ENCODE results near the gene ELMO1. TPM values are rescaled to one million over a fixed set of nuclear protein-coding genes. Genes with fewer than 3 reads are reported as not detected.

The ELMO1 gene
- total and polyA plus RNA-seq, 2 experiments from 2014 or later: 6.5 to 24.9 TPM

- no peak overlapping the region for H3K4me3 Mint-ChIP-seq
- DNase-seq (ENCODE audit: low spot score): no peak
- H3K4me3 ChIP-seq: no peak overlapping the region
- no peaks in the 10 kb centered on the region for H3K79me2 ChIP-seq (replicated peaks; ENCODE audit: insufficient read depth)
- no peak for TF ChIP-seq ZNF331 (CRISPR knock-in tag; IDR thresholded peaks at IDR 0.05; ENCODE audit: low read depth)
- TF ChIP-seq ZNF462 (CRISPR knock-in tag; IDR thresholded peaks at IDR 0.05): no peak
- no peak for TF ChIP-seq POLR2AphosphoS5 (IDR thresholded peaks at IDR 0.05; ENCODE audit: low read depth)
- TF ChIP-seq CTCF (conservative IDR thresholded peaks at IDR 0.05; ENCODE audit: low read depth in 2 of 2): no peak
- TF ChIP-seq STAT1 (IDR thresholded peaks at IDR 0.05; ENCODE audit: unreplicated experiment): no peak
- no peak for TF ChIP-seq ZNF114 (CRISPR knock-in tag; IDR thresholded peaks at IDR 0.05)
- no peak for TF ChIP-seq EZH2phosphoT487 (IDR thresholded peaks at IDR 0.05; ENCODE audit: unreplicated experiment)
- no peak for TF ChIP-seq NANOG (IDR thresholded peaks at IDR 0.05; ENCODE audit: borderline replicate concordance)
- no peak for TF ChIP-seq JUNB (IDR thresholded peaks at IDR 0.05; ENCODE audit: unreplicated experiment)
- TF ChIP-seq EZH2 (IDR thresholded peaks at IDR 0.05; ENCODE audit: low read depth, unreplicated experiment): no peak
- TF ChIP-seq ETS1 (IDR thresholded peaks at IDR 0.05): no peak
- TF ChIP-seq CREB1 (CRISPR knock-in tag; IDR thresholded peaks at IDR 0.05; ENCODE audit: low read depth): no peak
- TF ChIP-seq REST (IDR thresholded peaks at IDR 0.05; ENCODE audit: unreplicated experiment): no peak
- no peaks in the 10 kb centered on the region for H3K27me3 Mint-ChIP-seq (ENCODE audit: insufficient read depth, low read depth, poor library complexity)
- H3K4me1 Mint-ChIP-seq: no peaks in the 10 kb centered on the region
- peaks cover 7% of the 10 kb centered on the region; the same call in 2 of the 3 replicates for H3K9me3 Mint-ChIP-seq
- no peak overlapping the region for H2AFZ ChIP-seq
- H3K4me1 ChIP-seq (ENCODE audit: insufficient read depth): no peaks in the 10 kb centered on the region
- no peaks in the 10 kb centered on the region for H3K9me2 ChIP-seq (ENCODE audit: insufficient read depth)
- H3K36me3 ChIP-seq (ENCODE audit: insufficient read depth): no peaks in the 10 kb centered on the region
- H4K20me1 ChIP-seq (replicated peaks; ENCODE audit: insufficient read depth): no peaks in the 10 kb centered on the region
- ATAC-seq: no peak
- no peak overlapping the region for H3K27ac ChIP-seq (ENCODE audit: low read depth)
- H3K27me3 ChIP-seq (ENCODE audit: insufficient read depth): no peaks in the 10 kb centered on the region
- no peaks in the 10 kb centered on the region for H3F3A ChIP-seq (replicated peaks; ENCODE audit: low read depth)
- no peak overlapping the region for H3K27ac Mint-ChIP-seq
- H3K4me2 ChIP-seq: no peak overlapping the region
- H3K36me3 Mint-ChIP-seq (ENCODE audit: low read depth): peaks cover 3% of the 10 kb centered on the region; the same call in 2 of the 3 replicates
These were observed 408.3 kb downstream of the ELMO1 start for GRCh38 chr7:37040330-37040729.

Measured in GM23338 (cell line).